Lung (tissue), 12 donors: ENCODE measurements around the gene GRK6. TPM values are rescaled to one million over a fixed set of nuclear protein-coding genes. Genes with fewer than 3 reads are reported as not detected.
"Not testable (repeated sequence)": the region's sequence is repeated elsewhere in the genome, so short reads cannot be mapped to it uniquely, and the experiment has no call there.

Experiments used
- ATAC-seq: fragments of 200-7000 bp; cut with Tn5 transposase; one replicate; pipeline ENCODE4 v1.9.1; 2020; ENCODE audit warnings: moderate number of reproducible peaks; ENCODE audit not compliant: insufficient read depth, low FRiP score
- DNase-seq, 3 donors: peaks; one replicate each; pipeline ENCODE4 v3.0.0-alpha.2; 2013 to 2017
- H3K27ac ChIP-seq, 2 donors: one replicate each; pipeline ENCODE4 v1.5.1; 2013; ENCODE audit warnings: mild to moderate bottlenecking in 2 of 2, moderate library complexity in 2 of 2, control low read depth in 1 of 2, inconsistent platforms in 1 of 2, low read depth in 1 of 2, low read length in 1 of 2
- H3K27me3 ChIP-seq, 3 donors: one replicate each; pipeline ENCODE4 v1.5.1; 2013; ENCODE audit warnings: low read length in 2 of 3; ENCODE audit not compliant: control insufficient read depth in 3 of 3, insufficient read depth in 3 of 3
- H3K36me3 ChIP-seq, 4 donors: one replicate each; pipeline ENCODE4 v1.5.1; 2013; ENCODE audit warnings: low read length in 4 of 4, mild to moderate bottlenecking in 1 of 4, moderate library complexity in 1 of 4; ENCODE audit not compliant: control insufficient read depth in 4 of 4, insufficient read depth in 4 of 4
- H3K4me1 ChIP-seq, 5 donors: one replicate each; pipeline ENCODE4 v1.5.1; 2013; ENCODE audit warnings: low read length in 5 of 5, mild to moderate bottlenecking in 2 of 5, moderate library complexity in 1 of 5; ENCODE audit not compliant: control insufficient read depth in 5 of 5, insufficient read depth in 5 of 5
- H3K4me3 ChIP-seq: one replicate; pipeline ENCODE4 v1.5.1; 2013; ENCODE audit warnings: mild to moderate bottlenecking, control low read depth, moderate library complexity
- H3K9ac ChIP-seq, 2 donors: one replicate each; pipeline ENCODE4 v1.5.1; 2013; ENCODE audit warnings: low read length in 2 of 2, control low read depth in 1 of 2; ENCODE audit not compliant: insufficient read depth in 1 of 2
- H3K9me3 ChIP-seq, 4 donors: one replicate each; pipeline ENCODE4 v1.5.1; 2013; ENCODE audit warnings: low read length in 3 of 4, mild to moderate bottlenecking in 1 of 4, moderate library complexity in 1 of 4; ENCODE audit not compliant: control insufficient read depth in 4 of 4, insufficient read depth in 3 of 4
- CTCF ChIP-seq: IDR thresholded peaks from 2 replicates; pipeline ENCODE4 v1.5.1; 2012; ENCODE audit warnings: mild to moderate bottlenecking; ENCODE audit errors: control extremely low read depth, extremely low read depth
- WGBS, 2 donors: extraction: QIAGEN DNeasy Blood & Tissue Kit; methylation state at CpG; one replicate each; pipeline ENCODE4 v1.1.7; 2013; 5-methylcytosine and 5-hydroxymethylcytosine counted together
- polyA plus RNA-seq, 2 donors: library from polyadenylated mRNA; stranded (reverse); fragments of 200-250 nt; gene quantifications; one replicate each; pipeline ENCODE4 v1.2.1, GENCODE V29; 2013
- total RNA-seq, 2 donors: library from RNA; depleted of rRNA in 1 of 2; stranded (reverse); fragments of >200 nt in 1 of 2; gene quantifications; one replicate each; pipeline ENCODE4 v1.2.1, GENCODE V29; 2014 to 2021
- donor health status: control.
- donor health status: control.
- donor health status: Bipolar disorder and iron deficiency.
- donor health status: healthy.
- donor health status: DM: yes; HTN: yes; CAD: no.

Gene GRK6
- total and polyA plus RNA-seq, 4 donors: 20.7 to 68.0 (median 40.3) TPM

DNA sequence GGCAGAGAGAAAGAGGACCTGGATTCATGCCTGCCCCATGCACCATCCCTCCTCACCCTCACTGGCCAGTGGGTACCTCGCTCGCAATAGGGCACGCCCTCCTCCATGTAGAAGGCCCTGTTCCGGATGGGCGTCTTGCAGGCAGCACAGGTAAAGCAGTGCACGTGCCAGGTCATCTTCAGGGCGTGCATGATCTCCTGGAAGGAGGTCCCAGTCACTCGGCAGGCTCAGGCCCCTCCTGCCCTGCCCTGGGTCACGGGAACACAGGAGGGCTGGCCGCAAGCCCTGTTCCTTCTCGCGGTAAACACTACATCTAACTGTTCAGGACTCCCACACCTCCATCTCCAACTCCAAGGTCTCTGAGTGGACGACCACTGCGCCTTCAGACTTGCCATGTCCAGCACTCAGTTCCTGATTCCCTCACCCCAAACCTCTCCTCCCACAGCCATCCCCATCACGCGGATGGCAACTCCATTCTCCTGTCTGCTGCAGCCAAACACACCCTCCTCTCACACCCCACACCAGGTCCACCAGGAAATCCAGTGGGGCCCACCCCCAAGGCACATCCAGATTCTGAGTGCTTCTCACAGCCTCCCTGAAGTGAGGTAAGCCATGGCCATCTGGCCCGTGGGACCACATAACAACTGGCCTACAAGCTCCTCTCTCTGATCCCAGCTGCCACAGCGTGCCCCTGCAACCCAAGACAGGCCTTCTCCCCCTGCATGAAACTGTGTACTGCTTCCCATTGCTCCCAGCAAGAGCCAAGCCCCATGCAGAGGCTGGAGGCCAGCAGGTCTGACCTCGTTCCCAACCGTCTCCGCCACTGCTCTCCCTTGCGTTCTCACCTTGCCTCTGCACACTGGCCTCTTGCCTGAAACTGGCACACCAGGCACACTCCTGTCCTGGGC is 57.8 kb downstream of the GRK6 start:
- Histone ChIP-seq H3K27me3 (no peaks in the 10 kb centered on the region), H3K36me3 (peaks cover 0 to 50% (median 23%) of the 10 kb centered on the region in 4 donors), H3K9me3 (peaks cover 0 to 3% (median 0%) of the 10 kb centered on the region in 4 donors), H3K4me3 (no peak overlapping the region), H3K4me1 (peaks cover 0 to 9% (median 4%) of the 10 kb centered on the region in 5 donors), H3K9ac (no peak overlapping the region), H3K27ac (no peak overlapping the region)
- WGBS, 2 donors: 93% methylated on average over 22 of the region's 22 CpGs
- no peak for TF ChIP-seq CTCF
- no peak for ATAC-seq
- DNase-seq: no peak

DNA sequence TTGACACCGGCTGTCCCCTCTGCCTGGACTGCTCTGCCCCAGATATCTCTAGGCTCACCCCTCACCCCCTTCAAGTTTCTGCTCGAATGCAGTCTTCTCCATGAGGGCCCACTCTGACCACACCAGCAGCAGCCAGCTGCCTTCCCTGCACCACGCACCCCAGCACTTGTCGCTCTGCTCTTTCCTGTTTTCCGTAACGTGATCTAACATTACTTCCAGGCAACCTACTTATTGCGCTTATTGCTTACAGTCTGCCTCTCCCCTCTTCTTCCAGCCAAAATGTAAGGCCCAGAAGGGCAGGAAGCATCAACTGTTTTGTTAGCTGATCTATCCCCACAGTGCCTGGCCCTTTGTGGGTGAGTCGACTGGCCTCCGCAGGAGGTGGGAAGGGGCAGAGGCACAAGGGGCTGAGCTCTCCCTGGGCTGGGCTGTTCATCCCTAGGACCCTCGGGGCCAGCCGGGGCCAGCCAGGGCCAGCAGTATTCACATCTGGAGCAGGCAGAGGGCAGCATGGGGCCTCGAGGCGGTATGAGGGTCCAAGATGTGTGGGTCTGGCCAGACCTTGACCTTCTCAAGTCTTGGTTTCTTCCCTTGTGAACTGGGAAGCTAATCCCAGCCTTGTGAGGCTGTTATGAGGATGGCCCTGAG is 58.5 kb downstream of the GRK6 start:
- Histone ChIP-seq H3K36me3 (peaks cover 0 to 54% (median 27%) of the 10 kb centered on the region in 4 donors), H3K9ac (no peak overlapping the region), H3K4me3 (no peak overlapping the region), H3K4me1 (peaks cover 0 to 2% (median 0%) of the 10 kb centered on the region in 5 donors), H3K27me3 (no peaks in the 10 kb centered on the region), H3K27ac (no peak overlapping the region), H3K9me3 (peaks cover 0 to 3% (median 0%) of the 10 kb centered on the region in 4 donors)
- ATAC-seq: no peak
- no peak for DNase-seq
- no peak for TF ChIP-seq CTCF
- 76 to 79% methylated on average over 13 of the region's 13 CpGs for WGBS, 2 donors

- not testable (repeated sequence) for H3K27me3 ChIP-seq, ATAC-seq, H3K9me3 ChIP-seq, H3K4me1 ChIP-seq, H3K27ac ChIP-seq, DNase-seq, H3K9ac ChIP-seq, H3K4me3 ChIP-seq
- WGBS, 2 donors: 95 to 98% methylated on average over 3 of the region's 3 CpGs
- H3K36me3 ChIP-seq: peaks cover 0 to 62% (median 29%) of the 10 kb centered on the region in 4 donors
Observed at GRCh38 chr5:177485753-177486152, 59.3 kb downstream of the GRK6 start.

DNA sequence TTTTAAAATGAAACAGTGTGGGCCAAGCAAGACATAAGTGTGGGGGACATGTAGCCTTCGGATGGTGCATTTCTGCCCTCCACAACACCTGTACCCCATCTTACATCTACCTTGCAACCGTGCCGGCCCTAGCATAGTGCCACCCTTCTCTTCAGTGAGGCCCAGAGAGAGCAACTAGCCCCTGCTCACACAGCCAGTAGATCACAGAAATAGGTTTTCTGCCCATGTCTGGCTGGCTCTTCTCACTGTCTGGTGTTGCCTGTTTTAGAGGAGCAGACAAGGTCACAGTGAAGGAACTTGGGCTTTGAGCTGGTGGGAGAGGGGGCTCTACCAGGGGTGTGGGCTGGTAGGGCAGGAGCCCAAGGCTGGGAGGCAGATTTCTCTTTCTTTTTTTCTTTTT is 59.8 kb downstream of the GRK6 start:
- H3K9ac ChIP-seq: no peak overlapping the region
- ATAC-seq (no peak), DNase-seq (no peak)
- H3K27ac ChIP-seq: no peak overlapping the region
- WGBS, 2 donors: 96 to 99% methylated on average over 3 of the region's 3 CpGs
- H3K27me3 ChIP-seq: no peaks in the 10 kb centered on the region
- peaks cover 0 to 3% (median 0%) of the 10 kb centered on the region in 4 donors for H3K9me3 ChIP-seq
- H3K4me1 ChIP-seq: no peaks in the 10 kb centered on the region
- H3K4me3 ChIP-seq: no peak overlapping the region
- TF ChIP-seq CTCF: no peak
- peaks cover 0 to 66% (median 31%) of the 10 kb centered on the region in 4 donors for H3K36me3 ChIP-seq
